Measurements from ENCODE around the gene PDLIM4. TPM values are rescaled to one million over a fixed set of nuclear protein-coding genes. Genes with fewer than 3 reads are reported as not detected.

The PDLIM4 gene
- total RNA-seq, 1 experiment from 2014 or later = 0.99 TPM

- DNase-seq (ENCODE audit: low spot score) = no peak
These were observed 24.5 kb downstream of the PDLIM4 start for GRCh38 chr5:132281856-132282614.

- peak; percentile 71 for DNase-seq (ENCODE audit: low spot score)
These were observed 26.0 kb downstream of the PDLIM4 start for GRCh38 chr5:132283423-132284043.

GRCh38 chr5:132289097-132289496 lies 31.6 kb downstream of the PDLIM4 start:
- DNase-seq (ENCODE audit: low spot score) = no peak

- no peak for DNase-seq (ENCODE audit: low spot score)
These were observed 33.5 kb downstream of the PDLIM4 start for GRCh38 chr5:132291026-132291425.

- peak; percentile 73 for DNase-seq (ENCODE audit: low spot score)
These were observed 35.8 kb downstream of the PDLIM4 start for GRCh38 chr5:132293066-132293991.

- peak; percentile 79 for DNase-seq (ENCODE audit: low spot score)
These were observed 36.7 kb downstream of the PDLIM4 start, which contains the start of gene SLC22A4 for GRCh38 chr5:132293992-132294727. TSS of gene SLC22A4 (plus strand) at chr5:132294394. CDS start at chr5:132294617, 223 bp downstream.

- peak; percentile 59 for DNase-seq (ENCODE audit: low spot score)
These were observed 37.4 kb downstream of the PDLIM4 start for GRCh38 chr5:132294728-132295504.

DNA sequence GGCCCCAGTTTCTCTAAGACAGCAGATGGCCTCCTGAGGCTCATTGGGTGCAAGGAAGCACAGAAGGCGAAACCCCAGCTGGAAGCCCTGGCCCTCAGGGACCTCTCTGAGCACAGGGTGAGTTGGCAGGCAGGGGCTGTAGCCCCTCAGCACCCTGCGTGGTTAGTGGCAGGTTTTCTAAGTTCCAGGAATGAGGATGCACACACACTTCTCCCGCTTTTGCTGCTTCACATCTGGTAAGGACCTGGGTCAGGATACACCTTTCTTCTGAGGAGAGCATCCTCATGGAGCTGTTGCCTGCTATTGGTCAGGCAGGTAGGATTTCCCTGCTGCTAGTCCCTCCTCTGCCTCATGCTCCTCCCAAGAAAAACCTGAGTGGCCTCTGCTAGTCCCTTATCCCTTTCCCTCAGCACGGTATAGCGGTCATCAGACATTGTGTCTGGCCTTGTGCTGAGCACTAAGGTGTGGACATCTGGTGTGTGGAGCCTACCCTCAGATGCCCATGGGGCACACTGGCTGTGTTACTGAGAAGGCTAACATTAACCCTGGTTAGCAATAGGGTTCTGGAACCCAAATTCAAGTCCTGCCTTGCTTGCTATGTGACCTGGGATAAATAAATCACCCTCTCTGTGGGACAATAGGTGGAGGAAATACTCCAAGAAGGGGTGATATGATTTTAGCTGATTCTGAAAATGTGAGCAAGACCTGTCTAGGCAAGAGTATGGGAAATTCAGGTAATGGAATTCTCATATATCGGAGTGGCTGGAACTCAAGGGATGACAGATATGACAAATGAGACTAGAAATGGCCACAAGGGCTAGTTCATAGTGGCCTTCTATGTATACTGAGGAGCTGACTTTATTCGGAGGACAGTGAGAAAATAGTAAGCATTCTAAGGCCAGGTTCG lies 38.3 kb downstream of the PDLIM4 start:
- DNase-seq (ENCODE audit: low spot score) = no peak

GRCh38 chr5:132296412-132297016 lies 39.0 kb downstream of the PDLIM4 start:
- DNase-seq (ENCODE audit: low spot score) = no peak

DNA sequence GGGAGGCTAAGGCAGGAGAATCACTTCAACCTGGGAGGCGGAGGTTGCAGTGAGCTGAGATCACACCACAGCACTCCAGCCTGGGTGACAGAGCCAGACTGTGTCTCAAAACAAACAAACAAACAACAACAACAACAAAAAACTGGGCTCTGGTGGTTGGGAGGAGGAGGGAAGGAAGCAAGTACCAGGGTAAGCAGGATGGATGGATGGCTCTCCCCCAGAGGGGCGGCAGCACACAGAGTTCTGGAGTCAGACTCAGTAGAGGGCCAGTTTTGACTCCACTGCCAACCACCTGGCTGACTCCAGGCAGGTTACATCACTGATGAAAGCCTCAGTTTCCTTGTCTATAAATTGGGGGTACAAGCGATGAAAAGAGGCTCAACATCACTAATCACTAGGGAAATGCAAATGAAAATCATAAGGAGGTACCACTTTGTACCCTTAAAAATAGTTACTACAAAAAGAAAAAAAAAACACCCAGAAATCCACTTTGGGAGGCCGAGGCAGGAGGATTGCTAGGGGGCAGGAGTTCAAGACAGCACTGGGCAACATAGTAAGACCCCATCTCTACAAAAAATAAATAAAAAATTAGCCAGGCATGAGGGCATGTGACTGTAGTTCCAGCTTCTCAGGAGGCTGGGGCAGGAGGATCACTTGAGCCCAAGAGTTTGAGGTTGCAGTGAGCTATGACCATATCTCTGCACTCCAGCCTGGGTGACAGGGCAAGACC lies 39.9 kb downstream of the PDLIM4 start:
- DNase-seq (ENCODE audit: low spot score) = no peak

DNA sequence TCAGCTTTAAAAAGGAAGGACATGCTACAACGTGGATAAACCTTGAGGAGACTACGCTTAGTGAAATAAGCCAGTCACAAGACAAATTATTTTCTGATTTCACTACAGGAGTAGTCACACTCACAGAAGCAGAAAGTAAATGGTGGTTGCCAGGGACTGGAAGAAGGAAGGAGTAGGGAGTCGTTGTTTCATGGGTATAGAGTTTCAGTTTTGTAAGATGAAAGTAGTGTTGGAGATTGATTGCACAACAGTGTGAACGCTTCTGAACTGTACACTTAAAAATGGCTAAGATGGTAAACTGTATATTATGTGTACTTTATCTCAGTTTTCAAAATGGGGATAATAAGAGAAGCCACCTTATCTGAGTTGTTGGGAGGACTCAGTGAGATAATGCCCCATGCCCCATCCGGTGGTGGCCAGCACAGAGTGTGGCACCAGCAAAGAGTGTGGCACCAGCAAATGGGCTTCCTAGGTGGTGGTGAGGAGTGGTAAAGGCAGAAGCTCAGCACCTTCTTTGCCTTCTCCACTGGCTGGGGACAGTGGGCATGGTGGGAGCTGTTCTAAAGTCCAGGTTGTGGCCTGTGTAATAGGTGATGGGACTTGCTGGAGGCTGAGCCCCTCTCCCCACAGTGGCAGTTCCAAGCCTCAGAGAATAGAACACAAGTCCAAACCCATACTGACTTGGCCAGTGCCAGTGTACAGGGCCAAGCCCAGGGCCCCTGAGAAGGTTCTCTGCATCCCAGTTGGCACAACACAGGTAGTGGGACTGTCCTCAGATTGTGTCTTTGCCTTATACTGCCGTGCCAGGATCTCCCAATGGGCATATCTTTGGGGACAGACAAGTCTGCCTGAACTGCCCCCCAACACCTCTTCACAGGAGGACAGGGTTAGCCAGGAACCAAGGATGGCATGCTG lies 41.1 kb downstream of the PDLIM4 start:
- DNase-seq (ENCODE audit: low spot score) = no peak

GRCh38 chr5:132299917-132300316 lies 42.4 kb downstream of the PDLIM4 start:
- DNase-seq (ENCODE audit: low spot score) = no peak

DNA sequence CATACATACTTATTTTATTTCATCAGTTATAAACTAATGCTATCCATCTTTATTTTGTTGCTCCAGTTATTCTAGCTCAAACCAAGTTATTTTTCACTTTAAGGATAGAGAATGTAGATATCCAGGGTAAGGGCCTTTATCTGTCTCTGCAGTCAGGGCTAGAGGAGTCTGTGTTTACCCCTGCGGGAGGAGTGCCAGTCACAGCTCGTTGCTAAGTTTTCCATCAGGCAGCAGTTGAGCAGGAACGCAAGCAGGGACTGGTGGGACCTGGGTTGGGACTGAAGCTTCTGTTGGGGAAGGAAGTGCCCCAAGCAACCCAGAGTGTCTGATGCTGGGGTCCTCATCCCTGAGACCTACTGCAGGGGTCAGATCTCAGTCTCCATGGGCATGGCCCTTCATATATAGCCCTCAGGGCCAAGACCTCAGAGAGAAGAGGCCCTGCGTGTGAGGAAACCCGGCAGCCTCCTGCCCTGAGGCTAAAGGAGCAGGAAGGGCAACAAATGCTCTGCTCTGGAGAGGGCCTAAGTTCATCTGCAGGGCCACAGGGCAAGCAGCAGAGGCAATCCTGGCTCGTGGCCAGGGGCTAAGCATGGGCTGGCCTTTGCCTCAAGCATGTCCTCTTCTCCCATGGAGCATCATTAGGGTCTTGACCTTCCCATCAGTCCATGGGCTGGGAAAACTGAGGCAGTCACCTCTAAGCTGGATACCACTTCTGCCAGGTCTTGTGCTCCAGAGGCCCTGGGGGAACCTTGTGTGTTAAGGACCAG lies 43.3 kb downstream of the PDLIM4 start:
- no peak for DNase-seq (ENCODE audit: low spot score)

- no peak for DNase-seq (ENCODE audit: low spot score)
These were observed 44.1 kb downstream of the PDLIM4 start for GRCh38 chr5:132301344-132302271.

- no peak for DNase-seq (ENCODE audit: low spot score)
These were observed 44.9 kb downstream of the PDLIM4 start for GRCh38 chr5:132302413-132302812.
